HEK293 (cell line): Measurements from ENCODE around the gene RAET1E.

Experiments used
- BCL11A ChIP-seq: fragments of 450-650 bp; formaldehyde crosslinking; IDR thresholded peaks from 2 replicates; pipeline ENCODE4 v1.5.1; 2016; ENCODE audit warnings: low read depth, missing biosample characterization, missing genetic modification characterization
- CTCF ChIP-seq: fragments of 450-650 bp; formaldehyde crosslinking; IDR thresholded peaks from 2 replicates; pipeline ENCODE4 v1.5.1; 2016; ENCODE audit warnings: missing biosample characterization, missing genetic modification characterization
- REST ChIP-seq: fragments of 450-650 bp; formaldehyde crosslinking; IDR thresholded peaks from 2 replicates; pipeline ENCODE4 v1.5.1; 2016; ENCODE audit warnings: missing biosample characterization, missing genetic modification characterization
- SCRT1 ChIP-seq: fragments of 450-650 bp; formaldehyde crosslinking; IDR thresholded peaks from 2 replicates; pipeline ENCODE4 v1.5.1; 2016; ENCODE audit warnings: missing biosample characterization, missing genetic modification characterization, borderline replicate concordance
- ZBTB17 ChIP-seq: fragments of 450-650 bp; formaldehyde crosslinking; IDR thresholded peaks from 2 replicates; pipeline ENCODE4 v1.5.1; 2016; ENCODE audit warnings: missing biosample characterization, missing genetic modification characterization
- ZNF121 ChIP-seq: fragments of 450-650 bp; formaldehyde crosslinking; IDR thresholded peaks from 2 replicates; pipeline ENCODE4 v1.5.1; 2016; ENCODE audit warnings: missing biosample characterization, missing genetic modification characterization
- ZNF248 ChIP-seq: fragments of 450-650 bp; formaldehyde crosslinking; IDR thresholded peaks from 2 replicates; pipeline ENCODE4 v1.5.1; 2017; ENCODE audit warnings: missing biosample characterization, missing genetic modification characterization
- ZNF335 ChIP-seq: fragments of 450-650 bp; formaldehyde crosslinking; conservative IDR thresholded peaks from 2 replicates; pipeline ENCODE4 v1.5.1; 2016; ENCODE audit warnings: missing biosample characterization, missing genetic modification characterization
- ZNF391 ChIP-seq: fragments of 450-650 bp; formaldehyde crosslinking; IDR thresholded peaks from 2 replicates; pipeline ENCODE4 v1.5.1; 2016; ENCODE audit warnings: low read depth, missing biosample characterization, missing genetic modification characterization, borderline replicate concordance
- ZNF473 ChIP-seq: fragments of 450-650 bp; formaldehyde crosslinking; IDR thresholded peaks from 2 replicates; pipeline ENCODE4 v1.5.1; 2017; ENCODE audit warnings: missing biosample characterization, missing genetic modification characterization
- ZNF777 ChIP-seq: fragments of 450-650 bp; formaldehyde crosslinking; IDR thresholded peaks from 2 replicates; pipeline ENCODE4 v1.5.1; 2017; ENCODE audit warnings: missing biosample characterization, missing genetic modification characterization, borderline replicate concordance
- ZXDB ChIP-seq: fragments of 450-650 bp; formaldehyde crosslinking; IDR thresholded peaks from 2 replicates; pipeline ENCODE4 v1.5.1; 2016; ENCODE audit warnings: missing biosample characterization, missing genetic modification characterization

- TF ChIP-seq ZNF248 (tag by site-specific recombination): no peak
- TF ChIP-seq ZNF473 (tag by site-specific recombination): no peak
- no peak for TF ChIP-seq ZNF335
- TF ChIP-seq ZNF121: no peak
- no peak for TF ChIP-seq BCL11A
- no peak for TF ChIP-seq ZXDB (tag by site-specific recombination)
- no peak for TF ChIP-seq ZNF777 (tag by site-specific recombination)
- no peak for TF ChIP-seq CTCF (tag by site-specific recombination)
- no peak for TF ChIP-seq SCRT1 (tag by site-specific recombination)
- TF ChIP-seq ZBTB17 (tag by site-specific recombination): no peak
- TF ChIP-seq ZNF391: no peak
- no peak for TF ChIP-seq REST (tag by site-specific recombination)
Measured at GRCh38 chr6:149918151-149918905, 20.4 kb upstream of the RAET1E start.
